Measurements from ENCODE around the gene CTNNA1.

The CTNNA1 gene

GRCh38 chr5:138946831-138947560, 193.8 kb downstream of the CTNNA1 start:
- no peak for DNase-seq (ENCODE audit: low read depth in 2 of 2, low spot score in 1 of 2)

- no peak for DNase-seq (ENCODE audit: low read depth in 2 of 2, low spot score in 1 of 2)
These were observed 194.6 kb downstream of the CTNNA1 start for GRCh38 chr5:138947780-138948179.

- DNase-seq (ENCODE audit: low read depth in 2 of 2, low spot score in 1 of 2), result no peak
These were observed 195.4 kb downstream of the CTNNA1 start for GRCh38 chr5:138948471-138949222.

- no peak for DNase-seq (ENCODE audit: low read depth in 2 of 2, low spot score in 1 of 2)
These were observed 196.0 kb downstream of the CTNNA1 start for GRCh38 chr5:138949223-138949574.

- DNase-seq (ENCODE audit: low read depth in 2 of 2, low spot score in 1 of 2), result no peak
These were observed 196.8 kb downstream of the CTNNA1 start for GRCh38 chr5:138949988-138950387.

GRCh38 chr5:138950421-138951031, 197.3 kb downstream of the CTNNA1 start:
- no peak for DNase-seq (ENCODE audit: low read depth in 2 of 2, low spot score in 1 of 2)

- no peak for DNase-seq (ENCODE audit: low read depth in 2 of 2, low spot score in 1 of 2)
These were observed 198.1 kb downstream of the CTNNA1 start for GRCh38 chr5:138951091-138951985.

GRCh38 chr5:138951986-138952735, 198.9 kb downstream of the CTNNA1 start:
- no peak for DNase-seq (ENCODE audit: low read depth in 2 of 2, low spot score in 1 of 2)

GRCh38 chr5:138952962-138953361, 199.7 kb downstream of the CTNNA1 start:
- no peak for DNase-seq (ENCODE audit: low read depth in 2 of 2, low spot score in 1 of 2)

GRCh38 chr5:138953387-138954256, 200.4 kb downstream of the CTNNA1 start:
- no peak for DNase-seq (ENCODE audit: low read depth in 2 of 2, low spot score in 1 of 2)

- no peak for DNase-seq (ENCODE audit: low read depth in 2 of 2, low spot score in 1 of 2)
These were observed 201.2 kb downstream of the CTNNA1 start for GRCh38 chr5:138954257-138955012.

- DNase-seq (ENCODE audit: low read depth in 2 of 2, low spot score in 1 of 2), result no peak
These were observed 201.9 kb downstream of the CTNNA1 start for GRCh38 chr5:138955013-138955660.

GRCh38 chr5:138955671-138956295, 202.6 kb downstream of the CTNNA1 start:
- no peak for DNase-seq (ENCODE audit: low read depth in 2 of 2, low spot score in 1 of 2)

GRCh38 chr5:138956801-138957200, 203.6 kb downstream of the CTNNA1 start:
- DNase-seq (ENCODE audit: low read depth in 2 of 2, low spot score in 1 of 2), result no peak

GRCh38 chr5:138960145-138960692, 207.0 kb downstream of the CTNNA1 start:
- no peak for DNase-seq (ENCODE audit: low read depth in 2 of 2, low spot score in 1 of 2)

- DNase-seq (ENCODE audit: low read depth in 2 of 2, low spot score in 1 of 2), result no peak
These were observed 208.0 kb downstream of the CTNNA1 start for GRCh38 chr5:138961221-138961620.

- no peak for DNase-seq (ENCODE audit: low read depth in 2 of 2, low spot score in 1 of 2)
These were observed 208.5 kb downstream of the CTNNA1 start for GRCh38 chr5:138961729-138962128.

Measured in stimulated activated CD8-positive, alpha-beta memory T cell treated with anti-CD3 and anti-CD28 coated beads, Interleukin-4, amount 100 ng/mL, for 4 hours (primary cell).